SK-N-SH treated with all-trans-retinoic acid at 6 μM for 48 hours (cell line): ENCODE data around the gene EMCN.
"Not testable (repeated sequence)": the region's sequence is repeated elsewhere in the genome, so short reads cannot be mapped to it uniquely, and the experiment has no call there.

Source experiments
- CSDC2 ChIP-seq: fragments of 250-450 bp; sonication (Bioruptor Pico); IDR thresholded peaks from 2 replicates; pipeline ENCODE4 v1.5.0; 2020; ENCODE audit warnings: mild to moderate bottlenecking, moderate library complexity
- ESRRG ChIP-seq: fragments of 250-450 bp; sonication (Bioruptor Pico); IDR thresholded peaks from 2 replicates; pipeline ENCODE4 v1.6.1; 2021; ENCODE audit warnings: mild to moderate bottlenecking
- GLIS3 ChIP-seq: fragments of 250-450 bp; sonication (Bioruptor Pico); IDR thresholded peaks from 2 replicates; pipeline ENCODE4 v1.5.0; 2020; ENCODE audit warnings: mild to moderate bottlenecking, moderate library complexity
- PPARA ChIP-seq: fragments of 250-450 bp; sonication (Bioruptor Pico); IDR thresholded peaks from 2 replicates; pipeline ENCODE4 v1.5.0; 2020; ENCODE audit warnings: mild to moderate bottlenecking, borderline replicate concordance
- RARB ChIP-seq: fragments of 250-450 bp; sonication (Bioruptor Pico); IDR thresholded peaks from 2 replicates; pipeline ENCODE4 v1.8.0; 2021; ENCODE audit warnings: mild to moderate bottlenecking, moderate library complexity
- TCF4 ChIP-seq: fragments of 250-450 bp; sonication (Bioruptor Pico); IDR thresholded peaks from 2 replicates; pipeline ENCODE4 v1.8.0; 2021; ENCODE audit warnings: mild to moderate bottlenecking, moderate library complexity, borderline replicate concordance
- ZFP3 ChIP-seq: fragments of 250-450 bp; sonication (Bioruptor Pico); IDR thresholded peaks from 2 replicates; pipeline ENCODE4 v1.5.0; 2020; ENCODE audit warnings: mild to moderate bottlenecking, moderate library complexity
- ZNF8 ChIP-seq: fragments of 450-650 bp; formaldehyde crosslinking; IDR thresholded peaks from 2 replicates; pipeline ENCODE4 v1.5.0; 2020; ENCODE audit warnings: mild to moderate bottlenecking, moderate library complexity
- TF ChIP-seq, protein P1 (sequence below): fragments of 250-450 bp; sonication (Bioruptor Pico); IDR thresholded peaks from 2 replicates; pipeline ENCODE4 v1.5.1; 2020; ENCODE audit warnings: low read depth, mild to moderate bottlenecking, moderate library complexity
- TF ChIP-seq, protein P2 (sequence below): fragments of 250-450 bp; sonication (Bioruptor Pico); IDR thresholded peaks from 2 replicates; pipeline ENCODE4 v1.5.1; 2021; ENCODE audit warnings: mild to moderate bottlenecking, moderate library complexity
- TF ChIP-seq, protein P3 (sequence below): fragments of 250-450 bp; sonication (Bioruptor Pico); IDR thresholded peaks from 2 replicates; pipeline ENCODE4 v1.8.0; 2021; ENCODE audit warnings: low read depth, mild to moderate bottlenecking, moderate library complexity, borderline replicate concordance

DNA sequence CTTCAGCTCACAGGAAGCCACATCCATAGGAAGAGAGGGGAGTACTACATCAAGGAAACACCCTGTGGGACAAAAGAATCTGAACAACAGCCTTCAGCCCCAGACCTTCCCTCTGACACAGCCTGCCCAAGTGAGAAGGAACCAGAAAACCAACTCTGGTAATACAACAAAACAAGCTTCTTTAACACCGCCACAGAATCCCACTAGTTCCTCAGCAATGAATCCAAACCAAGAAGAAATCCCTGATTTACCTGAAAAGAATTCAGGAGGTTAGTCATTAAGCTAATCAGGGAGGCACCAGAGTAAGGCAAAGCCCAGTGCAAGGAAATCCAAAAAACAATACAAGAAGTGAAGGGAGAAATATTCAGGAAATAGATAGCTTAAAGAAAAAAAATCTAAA, 137.4 kb downstream of the EMCN start:
- not testable (repeated sequence) for TF ChIP-seq ZFP3; TCF4 (CRISPR knock-in tag); CSDC2 (CRISPR knock-in tag); ZNF8; ESRRG; RARB (CRISPR knock-in tag); PPARA (CRISPR knock-in tag); GLIS3 (CRISPR knock-in tag)
- TF ChIP-seq, protein P1, sequence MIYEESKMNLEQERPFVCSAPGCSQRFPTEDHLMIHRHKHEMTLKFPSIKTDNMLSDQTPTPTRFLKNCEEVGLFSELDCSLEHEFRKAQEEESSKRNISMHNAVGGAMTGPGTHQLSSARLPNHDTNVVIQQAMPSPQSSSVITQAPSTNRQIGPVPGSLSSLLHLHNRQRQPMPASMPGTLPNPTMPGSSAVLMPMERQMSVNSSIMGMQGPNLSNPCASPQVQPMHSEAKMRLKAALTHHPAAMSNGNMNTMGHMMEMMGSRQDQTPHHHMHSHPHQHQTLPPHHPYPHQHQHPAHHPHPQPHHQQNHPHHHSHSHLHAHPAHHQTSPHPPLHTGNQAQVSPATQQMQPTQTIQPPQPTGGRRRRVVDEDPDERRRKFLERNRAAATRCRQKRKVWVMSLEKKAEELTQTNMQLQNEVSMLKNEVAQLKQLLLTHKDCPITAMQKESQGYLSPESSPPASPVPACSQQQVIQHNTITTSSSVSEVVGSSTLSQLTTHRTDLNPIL (CRISPR knock-in tag) = not testable (repeated sequence)
- TF ChIP-seq, protein P2, sequence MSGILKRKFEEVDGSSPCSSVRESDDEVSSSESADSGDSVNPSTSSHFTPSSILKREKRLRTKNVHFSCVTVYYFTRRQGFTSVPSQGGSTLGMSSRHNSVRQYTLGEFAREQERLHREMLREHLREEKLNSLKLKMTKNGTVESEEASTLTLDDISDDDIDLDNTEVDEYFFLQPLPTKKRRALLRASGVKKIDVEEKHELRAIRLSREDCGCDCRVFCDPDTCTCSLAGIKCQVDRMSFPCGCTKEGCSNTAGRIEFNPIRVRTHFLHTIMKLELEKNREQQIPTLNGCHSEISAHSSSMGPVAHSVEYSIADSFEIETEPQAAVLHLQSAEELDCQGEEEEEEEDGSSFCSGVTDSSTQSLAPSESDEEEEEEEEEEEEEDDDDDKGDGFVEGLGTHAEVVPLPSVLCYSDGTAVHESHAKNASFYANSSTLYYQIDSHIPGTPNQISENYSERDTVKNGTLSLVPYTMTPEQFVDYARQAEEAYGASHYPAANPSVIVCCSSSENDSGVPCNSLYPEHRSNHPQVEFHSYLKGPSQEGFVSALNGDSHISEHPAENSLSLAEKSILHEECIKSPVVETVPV = not testable (repeated sequence)
- TF ChIP-seq, protein P3, sequence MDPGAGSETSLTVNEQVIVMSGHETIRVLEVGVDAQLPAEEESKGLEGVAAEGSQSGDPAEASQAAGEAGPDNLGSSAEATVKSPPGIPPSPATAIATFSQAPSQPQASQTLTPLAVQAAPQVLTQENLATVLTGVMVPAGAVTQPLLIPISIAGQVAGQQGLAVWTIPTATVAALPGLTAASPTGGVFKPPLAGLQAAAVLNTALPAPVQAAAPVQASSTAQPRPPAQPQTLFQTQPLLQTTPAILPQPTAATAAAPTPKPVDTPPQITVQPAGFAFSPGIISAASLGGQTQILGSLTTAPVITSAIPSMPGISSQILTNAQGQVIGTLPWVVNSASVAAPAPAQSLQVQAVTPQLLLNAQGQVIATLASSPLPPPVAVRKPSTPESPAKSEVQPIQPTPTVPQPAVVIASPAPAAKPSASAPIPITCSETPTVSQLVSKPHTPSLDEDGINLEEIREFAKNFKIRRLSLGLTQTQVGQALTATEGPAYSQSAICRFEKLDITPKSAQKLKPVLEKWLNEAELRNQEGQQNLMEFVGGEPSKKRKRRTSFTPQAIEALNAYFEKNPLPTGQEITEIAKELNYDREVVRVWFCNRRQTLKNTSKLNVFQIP (CRISPR knock-in tag) = not testable (repeated sequence)
